Measurements from ENCODE around the gene PSD2.

Gene PSD2

DNA sequence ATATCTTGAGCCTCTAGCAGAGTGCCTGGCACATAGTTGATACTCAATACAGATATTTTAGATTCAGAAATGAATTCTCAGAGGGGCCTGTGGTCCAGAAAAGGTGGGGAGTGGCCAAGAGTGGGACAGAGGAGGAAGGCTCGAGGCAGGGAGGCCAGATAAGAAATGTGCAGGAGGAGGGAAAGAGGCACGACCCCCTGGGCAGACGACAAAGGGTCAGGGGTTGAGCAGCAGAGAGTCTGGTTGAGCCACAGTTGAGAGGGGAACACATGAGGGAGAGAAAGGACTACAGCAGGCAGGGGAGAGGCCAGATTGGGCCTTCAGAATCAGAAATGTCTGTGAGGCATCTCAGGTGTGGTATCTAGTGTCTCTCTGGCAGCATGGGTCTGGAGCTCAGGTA is 89.1 kb downstream of the PSD2 start:
- no peak for DNase-seq

DNA sequence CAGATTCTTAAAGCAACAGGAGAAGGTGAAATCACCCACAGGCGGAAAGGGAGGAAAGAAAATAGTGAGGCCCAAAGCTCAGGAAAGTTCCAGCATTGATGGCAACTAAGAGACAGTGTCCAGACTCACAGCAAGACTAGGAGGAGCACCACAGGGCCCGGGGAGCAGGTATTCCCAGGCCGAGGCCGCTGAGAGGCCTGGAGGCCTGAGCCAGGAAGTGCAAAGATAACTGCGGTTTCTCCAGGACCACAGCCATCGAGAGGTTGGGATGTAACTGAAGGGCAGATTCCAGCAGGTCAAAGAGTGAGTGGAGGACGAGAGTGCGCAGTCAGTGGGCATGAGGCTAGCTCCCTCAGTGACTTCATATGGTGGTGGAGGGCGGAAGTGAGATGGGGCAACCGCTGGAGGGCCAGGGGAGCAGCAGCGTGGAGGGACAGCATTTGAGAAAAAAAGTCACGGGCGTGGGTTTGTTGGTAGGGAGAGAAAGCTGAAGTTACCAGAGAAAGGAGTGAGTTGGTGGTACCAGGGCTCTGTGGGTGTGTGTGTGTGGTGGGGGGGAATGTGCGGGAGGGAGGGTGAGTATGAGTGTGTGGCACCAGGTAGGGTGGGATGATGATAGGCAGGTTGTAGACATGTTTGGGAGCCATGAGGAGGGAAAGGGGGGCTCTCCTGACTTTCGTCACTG is 89.7 kb downstream of the PSD2 start:
- DNase-seq: no peak

DNA sequence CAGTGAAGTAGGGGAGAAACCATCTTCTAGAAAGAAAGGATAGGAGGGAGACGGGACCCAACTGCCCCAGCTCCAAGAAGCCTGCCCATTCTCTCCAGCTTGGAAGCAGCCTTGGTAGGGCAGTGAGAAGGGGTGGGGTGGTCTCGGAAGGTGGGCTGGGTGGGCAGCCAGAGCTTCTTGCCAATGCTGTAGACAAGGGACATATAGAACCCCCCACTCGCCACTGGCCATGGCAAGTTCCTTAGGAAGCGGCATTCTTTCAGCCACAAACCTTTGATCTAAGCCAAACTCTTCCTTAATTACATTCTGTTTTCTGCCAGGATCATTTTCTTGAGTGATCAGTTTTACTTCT is 90.2 kb downstream of the PSD2 start:
- DNase-seq: no peak

DNA sequence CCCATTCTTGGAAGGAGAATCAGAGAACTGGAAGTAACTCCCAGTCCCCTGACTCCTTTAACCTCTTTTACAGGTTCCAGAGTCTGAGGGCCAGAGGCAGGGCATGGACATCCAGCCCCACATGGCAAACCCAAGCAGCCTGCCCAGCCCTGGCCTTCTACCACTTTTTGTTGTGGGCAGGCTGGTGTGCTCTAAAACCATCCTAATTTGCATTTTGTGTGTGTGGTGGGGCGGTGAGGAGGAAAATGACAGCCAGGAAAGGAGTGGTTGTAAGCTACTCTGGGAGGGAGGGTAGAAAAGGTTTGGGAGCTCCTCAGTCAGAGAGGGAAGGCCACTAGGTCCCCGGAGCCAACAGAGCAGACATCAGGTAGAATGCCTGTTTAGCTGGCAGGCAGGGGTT is 90.6 kb downstream of the PSD2 start:
- no peak for DNase-seq

DNA sequence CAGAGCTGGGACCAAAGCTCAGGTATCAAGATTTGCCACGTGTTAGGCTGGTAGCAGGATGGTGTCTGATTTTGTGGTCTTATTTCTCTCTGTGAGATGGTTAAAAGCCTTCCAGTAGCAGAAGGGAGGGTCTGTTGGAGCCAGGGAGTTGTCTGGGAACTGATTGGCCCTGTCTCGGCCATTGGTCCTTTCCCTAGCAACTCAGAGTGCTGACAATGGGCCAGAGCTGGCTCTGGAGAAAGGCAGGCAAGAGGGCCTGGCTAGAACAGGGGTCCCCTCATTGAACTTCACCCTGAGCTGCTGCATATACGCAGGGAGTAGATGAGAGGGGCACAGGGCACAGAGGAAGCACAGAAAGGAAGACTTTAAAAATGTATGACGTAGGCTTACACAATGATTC is 92.8 kb downstream of the PSD2 start:
- no peak for DNase-seq

DNA sequence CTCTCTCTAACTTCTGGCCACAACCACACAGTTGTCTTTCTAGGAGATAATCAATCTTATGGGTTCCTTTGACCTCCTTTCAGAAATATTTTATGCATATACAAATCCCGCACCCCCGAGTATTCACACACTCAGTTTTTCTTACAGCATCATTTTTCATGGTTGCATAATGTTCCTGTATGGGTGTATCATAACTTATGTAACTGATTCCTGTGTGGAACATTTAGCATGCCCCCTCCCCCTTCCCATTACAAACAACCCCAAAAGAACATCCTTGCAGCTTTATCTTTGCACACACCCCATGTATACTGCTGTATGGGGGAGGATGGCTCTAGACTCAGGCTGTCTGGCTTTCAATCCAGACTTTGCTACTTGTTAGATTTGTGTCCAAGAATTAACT is 93.8 kb downstream of the PSD2 start:
- no peak for DNase-seq

DNA sequence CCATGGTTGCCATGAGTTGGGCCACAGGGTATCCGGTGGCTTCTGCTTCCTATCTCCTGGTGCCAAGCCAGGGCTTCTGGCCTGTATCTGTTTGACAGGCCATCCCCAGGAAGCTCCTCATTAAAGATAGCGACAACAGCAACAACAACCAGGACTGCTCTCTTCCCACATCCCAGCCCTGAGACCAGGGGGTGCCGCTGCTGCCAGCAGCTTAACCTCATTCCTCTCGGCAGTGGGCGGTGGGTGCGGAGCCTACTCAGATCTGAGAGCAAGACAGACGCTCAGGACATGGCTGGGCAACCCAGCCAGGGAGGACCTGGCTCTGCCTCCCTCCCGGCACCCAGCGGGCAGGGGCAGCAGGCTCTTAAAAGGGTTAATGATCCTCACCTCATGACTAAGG is 98.3 kb downstream of the PSD2 start:
- no peak for DNase-seq
